HCT116 (cell line): ENCODE data around the gene NHSL1. TPM values are rescaled to one million over a fixed set of nuclear protein-coding genes. Genes with fewer than 3 reads are reported as not detected.

Experiments
- ATAC-seq: fragments of 200-7000 bp; cut with Tn5 transposase; 2 replicates; pipeline ENCODE4 v1.9.1; 2020; ENCODE audit warnings: mild to moderate bottlenecking, moderate library complexity
- BruUV-seq: library from RNA; stranded (reverse); fragments of 400-500 nt; replicated peaks from 2 replicates; lab custom pipeline; 2021; lab: Mats Ljungman, UMichigan
- CTCF ChIA-PET: fragments of 300-600 bp; sonication (Branson Sonifier 250); formaldehyde crosslinking; loops from one replicate; lab custom pipeline; 2021; ENCODE audit warnings: antibody characterized with exemption; lab: Charles Lee
- POLR2A ChIA-PET: fragments of 300-600, 350-600 bp; sonication (Branson Sonifier 250); formaldehyde crosslinking; loops from one replicate; lab custom pipeline; 2021; ENCODE audit warnings: antibody characterized with exemption; lab: Charles Lee
- RAD21 ChIA-PET, 2 experiments: fragments of 300-600 bp; sonication (Branson Sonifier 250); formaldehyde crosslinking; loops; one replicate each; lab custom pipeline; 2023; ENCODE audit warnings: low total read pairs in 2 of 2; ENCODE audit not compliant: uncharacterized antibody in 2 of 2, unreplicated experiment in 2 of 2, low non-redundant PET in 1 of 2; lab: Charles Lee
- DNase-seq: peaks from one replicate; pipeline ENCODE4 v3.0.0-alpha.2; 2010; ENCODE audit warnings: low read depth, low spot score
- H2AFZ ChIP-seq: fragments of 200-600 bp; shearing (Covaris generic), sonication (generic); 2 replicates; pipeline ENCODE4 v1.6.1; 2017; ENCODE audit warnings: low read depth, mixed run types, mixed read lengths, antibody characterized with exemption, low read length; ENCODE audit not compliant: poor library complexity, severe bottlenecking
- H3K27ac ChIP-seq: 2 replicates; pipeline ENCODE4 v1.5.1; 2012; ENCODE audit warnings: low read depth, low read length
- H3K27me3 ChIP-seq: fragments of 200-600 bp; sonication (generic); 2 replicates; pipeline ENCODE4 v1.6.1; 2016; ENCODE audit warnings: mixed run types, low read length, mixed read lengths; ENCODE audit not compliant: insufficient read depth
- H3K36me3 ChIP-seq, 2 experiments: fragments of 200-500 bp in 1 of 2; fragments of 200-600 bp in 1 of 2; sonication (Bioruptor generic) in 1 of 2; sonication (generic) in 1 of 2; 2 replicates each; pipeline versions ENCODE4 v1.5.1 to v1.6.1; 2014 to 2016; ENCODE audit warnings: low read length in 2 of 2, inconsistent platforms in 1 of 2, mixed read lengths in 1 of 2, mixed run types in 1 of 2; ENCODE audit not compliant: insufficient read depth in 2 of 2, control insufficient read depth in 1 of 2
- H3K4me1 ChIP-seq, 2 experiments: fragments of 200-600 bp in 1 of 2; sonication (generic) in 1 of 2; 2 replicates each; pipeline versions ENCODE4 v1.5.1 to v1.6.1; 2012 to 2017; ENCODE audit warnings: low read length in 2 of 2, inconsistent platforms in 1 of 2, mild to moderate bottlenecking in 1 of 2, mixed read lengths in 1 of 2, mixed run types in 1 of 2, moderate library complexity in 1 of 2; ENCODE audit not compliant: insufficient read depth in 2 of 2, control insufficient read depth in 1 of 2
- H3K4me2 ChIP-seq: fragments of 200-600 bp; sonication (generic); 2 replicates; pipeline ENCODE4 v1.6.1; 2017; ENCODE audit warnings: mixed run types, low read length, mixed read lengths
- H3K4me3 ChIP-seq, 2 experiments: fragments of 200-600 bp in 1 of 2; sonication (generic) in 1 of 2; replicated peaks in 1 of 2; 2 replicates each; pipeline ENCODE4 v1.5.1; 2011 to 2016; ENCODE audit warnings: low read length in 2 of 2, control low read depth in 1 of 2, low read depth in 1 of 2, mild to moderate bottlenecking in 1 of 2, mixed read lengths in 1 of 2, mixed run types in 1 of 2
- H3K79me2 ChIP-seq: fragments of 200-600 bp; sonication (generic); 2 replicates; pipeline ENCODE4 v1.6.1; 2017; ENCODE audit warnings: mild to moderate bottlenecking, mixed run types, low read length, moderate library complexity, mixed read lengths; ENCODE audit not compliant: insufficient read depth
- H3K9ac ChIP-seq: fragments of 200-600 bp; sonication (generic); 2 replicates; pipeline ENCODE4 v1.6.1; 2016; ENCODE audit warnings: low read length, mixed read lengths
- H3K9me2 ChIP-seq: fragments of 200-600 bp; sonication (generic), shearing (Covaris generic); 2 replicates; pipeline ENCODE4 v1.6.1; 2017; ENCODE audit warnings: mixed run types, mild to moderate bottlenecking, moderate library complexity; ENCODE audit not compliant: insufficient read depth
- H3K9me3 ChIP-seq, 2 experiments: fragments of 200-500 bp in 1 of 2; fragments of 200-600 bp in 1 of 2; sonication (Bioruptor generic) in 1 of 2; sonication (generic) in 1 of 2; 2 replicates each; pipeline ENCODE4 v1.6.1; 2014 to 2017; ENCODE audit warnings: low read length in 2 of 2, mixed read lengths in 2 of 2, inconsistent platforms in 1 of 2, low read depth in 1 of 2, mild to moderate bottlenecking in 1 of 2, mixed run types in 1 of 2, moderate library complexity in 1 of 2; ENCODE audit not compliant: control insufficient read depth in 1 of 2, insufficient read depth in 1 of 2
- H4K20me1 ChIP-seq: fragments of 200-600 bp; sonication (generic), shearing (Covaris generic); 2 replicates; pipeline ENCODE4 v1.6.1; 2017; ENCODE audit warnings: mixed run types, mild to moderate bottlenecking, moderate library complexity; ENCODE audit not compliant: insufficient read depth
- CEBPB ChIP-seq: IDR thresholded peaks from 2 replicates; pipeline ENCODE4 v1.6.1; 2012; ENCODE audit warnings: low read depth
- EGR1 ChIP-seq: IDR thresholded peaks from 2 replicates; pipeline ENCODE4 v1.6.1; 2012; ENCODE audit warnings: low read depth
- EZH2 ChIP-seq: fragments of 200-600 bp; sonication (generic); IDR thresholded peaks from 2 replicates; pipeline ENCODE4 v1.6.1; 2017; ENCODE audit warnings: antibody characterized with exemption, mixed run types
- JUND ChIP-seq: IDR thresholded peaks from 2 replicates; pipeline ENCODE4 v1.6.1; 2012
- POLR2A ChIP-seq: IDR thresholded peaks from 2 replicates; pipeline ENCODE4 v1.7.0; 2011; ENCODE audit warnings: borderline replicate concordance; ENCODE audit not compliant: insufficient read depth, insufficient read length; ENCODE audit errors: extremely low read depth
- POLR2AphosphoS5 ChIP-seq: IDR thresholded peaks from 2 replicates; pipeline ENCODE4 v1.6.1; 2011; ENCODE audit warnings: mild to moderate bottlenecking, low read depth, low read length, moderate library complexity
- RAD21 ChIP-seq: IDR thresholded peaks from 2 replicates; pipeline ENCODE4 v1.6.1; 2012; ENCODE audit warnings: low read depth, mild to moderate bottlenecking
- SIN3A ChIP-seq: IDR thresholded peaks from 2 replicates; pipeline ENCODE4 v1.6.1; 2012; ENCODE audit warnings: low read depth
- SRF ChIP-seq: IDR thresholded peaks from 2 replicates; pipeline ENCODE4 v1.6.1; 2012; ENCODE audit warnings: low read depth
- TCF7L2 ChIP-seq: IDR thresholded peaks from 2 replicates; pipeline ENCODE4 v1.7.0; 2011; ENCODE audit warnings: borderline replicate concordance, inconsistent platforms; ENCODE audit not compliant: insufficient read depth, insufficient read length; ENCODE audit errors: extremely low read depth
- ZNF274 ChIP-seq: fragments of 200-500 bp; sonication (Bioruptor generic); IDR thresholded peaks from 2 replicates; pipeline ENCODE4 v1.6.1; 2014; ENCODE audit warnings: mild to moderate bottlenecking, low read depth, low read length, inconsistent platforms
- intact Hi-C: fragments of 100-400 bp; cut with micrococcal nuclease; formaldehyde crosslinking; loops from 2 replicates; pipeline ENCODE4 v1.10.0; 2022
- total RNA-seq: library from RNA; stranded (reverse); gene quantifications from one replicate; pipeline ENCODE4 v1.2.1, GENCODE V29; 2021; ENCODE audit not compliant: unreplicated experiment
- TF ChIP-seq, protein P1 (sequence below), 3 experiments: fragments of 200-600 bp in 1 of 3; sonication (generic) in 1 of 3; IDR thresholded peaks in 2 of 3; conservative IDR thresholded peaks in 1 of 3; 2 replicates each; pipeline ENCODE4 v1.5.1; 2012 to 2017; ENCODE audit warnings: low read depth in 2 of 3, low read length in 2 of 3, antibody characterized with exemption in 1 of 3, borderline replicate concordance in 1 of 3, control low read depth in 1 of 3, mild to moderate bottlenecking in 1 of 3, mixed read lengths in 1 of 3, mixed run types in 1 of 3, moderate library complexity in 1 of 3; ENCODE audit not compliant: insufficient read depth in 1 of 3
- TF ChIP-seq, protein P2 (sequence below): IDR thresholded peaks from 2 replicates; pipeline ENCODE4 v1.6.1; 2012
- TF ChIP-seq, protein P3 (sequence below): IDR thresholded peaks from 2 replicates; pipeline ENCODE4 v1.6.1; 2012; ENCODE audit warnings: low read depth

NHSL1 gene
- total RNA-seq, 1 experiment from 2014 or later, result 15.4 TPM

DNA sequence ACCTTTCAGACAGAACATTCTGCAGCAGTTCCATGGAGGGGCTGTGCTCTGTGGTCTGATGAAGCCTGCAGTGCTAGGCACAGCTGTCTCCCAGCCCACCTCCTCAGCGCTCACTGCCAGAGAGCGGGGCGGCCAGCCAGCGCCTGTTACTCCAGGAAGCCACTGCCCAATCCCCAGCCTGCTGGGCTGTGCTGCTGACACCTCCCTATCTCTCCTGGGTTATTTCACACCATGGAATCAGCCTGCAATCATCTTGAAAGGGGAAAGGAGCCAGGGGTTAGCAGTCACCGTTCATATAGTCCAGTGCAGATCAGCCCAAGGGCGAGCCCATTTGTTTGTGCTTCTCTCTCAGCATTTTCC, 46.3 kb upstream of the NHSL1 start:
- intact Hi-C loops, result no loop called here
- CTCF ChIA-PET, result no interaction called here

DNA sequence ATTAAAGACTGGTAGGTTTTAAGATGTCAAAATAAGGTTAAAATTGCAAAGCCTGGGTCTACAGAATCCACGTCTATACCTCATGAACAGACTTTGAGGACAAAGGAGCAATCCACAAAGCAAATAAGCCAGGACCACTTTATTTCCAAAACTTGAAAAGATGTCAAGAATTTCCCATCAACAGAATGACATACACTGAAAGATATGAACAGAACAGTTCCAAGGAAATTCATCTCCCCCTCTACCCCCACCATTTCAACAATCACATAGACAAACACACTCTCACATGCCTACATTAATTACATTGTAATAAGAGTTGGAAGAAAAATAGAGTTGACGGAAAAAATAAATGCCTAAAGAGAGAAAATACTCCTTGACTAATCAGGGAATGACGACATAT, 45.2 kb upstream of the NHSL1 start:
- CTCF ChIA-PET, result no interaction called here
- Histone ChIP-seq H3K79me2 (no peaks in the 10 kb centered on the region), H2AFZ (no peak overlapping the region), H4K20me1 (no peaks in the 10 kb centered on the region), H3K4me3 (no peak overlapping the region), H3K27ac (no peak overlapping the region), H3K36me3 (no peaks in the 10 kb centered on the region), H3K27me3 (no peaks in the 10 kb centered on the region), H3K4me2 (no peak overlapping the region), H3K9ac (no peak overlapping the region), H3K9me2 (no peaks in the 10 kb centered on the region), H3K4me1 (no peaks in the 10 kb centered on the region), H3K9me3 (no peaks in the 10 kb centered on the region)
- DNase-seq, result no peak
- RAD21 ChIA-PET, result no interaction called here
- POLR2A ChIA-PET, result no interaction called here
- no peak for ATAC-seq
- intact Hi-C loops, result no loop called here
- no TSS peak for BruUV-seq
- TF ChIP-seq RAD21, result no peak
- no peak for TF ChIP-seq TCF7L2
- no peak for TF ChIP-seq SIN3A
- TF ChIP-seq, protein P1, sequence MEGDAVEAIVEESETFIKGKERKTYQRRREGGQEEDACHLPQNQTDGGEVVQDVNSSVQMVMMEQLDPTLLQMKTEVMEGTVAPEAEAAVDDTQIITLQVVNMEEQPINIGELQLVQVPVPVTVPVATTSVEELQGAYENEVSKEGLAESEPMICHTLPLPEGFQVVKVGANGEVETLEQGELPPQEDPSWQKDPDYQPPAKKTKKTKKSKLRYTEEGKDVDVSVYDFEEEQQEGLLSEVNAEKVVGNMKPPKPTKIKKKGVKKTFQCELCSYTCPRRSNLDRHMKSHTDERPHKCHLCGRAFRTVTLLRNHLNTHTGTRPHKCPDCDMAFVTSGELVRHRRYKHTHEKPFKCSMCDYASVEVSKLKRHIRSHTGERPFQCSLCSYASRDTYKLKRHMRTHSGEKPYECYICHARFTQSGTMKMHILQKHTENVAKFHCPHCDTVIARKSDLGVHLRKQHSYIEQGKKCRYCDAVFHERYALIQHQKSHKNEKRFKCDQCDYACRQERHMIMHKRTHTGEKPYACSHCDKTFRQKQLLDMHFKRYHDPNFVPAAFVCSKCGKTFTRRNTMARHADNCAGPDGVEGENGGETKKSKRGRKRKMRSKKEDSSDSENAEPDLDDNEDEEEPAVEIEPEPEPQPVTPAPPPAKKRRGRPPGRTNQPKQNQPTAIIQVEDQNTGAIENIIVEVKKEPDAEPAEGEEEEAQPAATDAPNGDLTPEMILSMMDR (IDR thresholded peaks at IDR 0.05 in 2 of 3, conservative IDR thresholded peaks at IDR 0.05 in 1 of 3; ENCODE audit: borderline replicate concordance in 1 of 3, insufficient read depth in 1 of 3, low read depth in 2 of 3, low read length in 2 of 3), result no peak
- no peak for TF ChIP-seq SRF
- TF ChIP-seq, protein P2, sequence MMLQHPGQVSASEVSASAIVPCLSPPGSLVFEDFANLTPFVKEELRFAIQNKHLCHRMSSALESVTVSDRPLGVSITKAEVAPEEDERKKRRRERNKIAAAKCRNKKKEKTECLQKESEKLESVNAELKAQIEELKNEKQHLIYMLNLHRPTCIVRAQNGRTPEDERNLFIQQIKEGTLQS, result no peak
- TF ChIP-seq EZH2, result no peak
- no peak for TF ChIP-seq ZNF274
- no peak for TF ChIP-seq CEBPB

More for the DNA sequence above, 46.3 kb upstream of the NHSL1 start:
- POLR2A ChIA-PET, result no interaction called here
- Histone ChIP-seq H2AFZ (no peak overlapping the region), H3K27ac (no peak overlapping the region), H4K20me1 (no peaks in the 10 kb centered on the region), H3K9me2 (no peaks in the 10 kb centered on the region), H3K36me3 (no peaks in the 10 kb centered on the region), H3K79me2 (no peaks in the 10 kb centered on the region), H3K4me3 (no peak overlapping the region), H3K4me2 (no peak overlapping the region), H3K27me3 (no peaks in the 10 kb centered on the region), H3K4me1 (no peaks in the 10 kb centered on the region), H3K9ac (no peak overlapping the region), H3K9me3 (no peaks in the 10 kb centered on the region)
- BruUV-seq, result no TSS peak
- TF ChIP-seq, protein P3, sequence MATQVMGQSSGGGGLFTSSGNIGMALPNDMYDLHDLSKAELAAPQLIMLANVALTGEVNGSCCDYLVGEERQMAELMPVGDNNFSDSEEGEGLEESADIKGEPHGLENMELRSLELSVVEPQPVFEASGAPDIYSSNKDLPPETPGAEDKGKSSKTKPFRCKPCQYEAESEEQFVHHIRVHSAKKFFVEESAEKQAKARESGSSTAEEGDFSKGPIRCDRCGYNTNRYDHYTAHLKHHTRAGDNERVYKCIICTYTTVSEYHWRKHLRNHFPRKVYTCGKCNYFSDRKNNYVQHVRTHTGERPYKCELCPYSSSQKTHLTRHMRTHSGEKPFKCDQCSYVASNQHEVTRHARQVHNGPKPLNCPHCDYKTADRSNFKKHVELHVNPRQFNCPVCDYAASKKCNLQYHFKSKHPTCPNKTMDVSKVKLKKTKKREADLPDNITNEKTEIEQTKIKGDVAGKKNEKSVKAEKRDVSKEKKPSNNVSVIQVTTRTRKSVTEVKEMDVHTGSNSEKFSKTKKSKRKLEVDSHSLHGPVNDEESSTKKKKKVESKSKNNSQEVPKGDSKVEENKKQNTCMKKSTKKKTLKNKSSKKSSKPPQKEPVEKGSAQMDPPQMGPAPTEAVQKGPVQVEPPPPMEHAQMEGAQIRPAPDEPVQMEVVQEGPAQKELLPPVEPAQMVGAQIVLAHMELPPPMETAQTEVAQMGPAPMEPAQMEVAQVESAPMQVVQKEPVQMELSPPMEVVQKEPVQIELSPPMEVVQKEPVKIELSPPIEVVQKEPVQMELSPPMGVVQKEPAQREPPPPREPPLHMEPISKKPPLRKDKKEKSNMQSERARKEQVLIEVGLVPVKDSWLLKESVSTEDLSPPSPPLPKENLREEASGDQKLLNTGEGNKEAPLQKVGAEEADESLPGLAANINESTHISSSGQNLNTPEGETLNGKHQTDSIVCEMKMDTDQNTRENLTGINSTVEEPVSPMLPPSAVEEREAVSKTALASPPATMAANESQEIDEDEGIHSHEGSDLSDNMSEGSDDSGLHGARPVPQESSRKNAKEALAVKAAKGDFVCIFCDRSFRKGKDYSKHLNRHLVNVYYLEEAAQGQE, result no peak
- TF ChIP-seq POLR2AphosphoS5 (no peak), POLR2A (no peak), EGR1 (no peak), JUND (no peak), TCF7L2 (no peak)
- no peak for DNase-seq
- RAD21 ChIA-PET, result no interaction called here
- ATAC-seq, result no peak
